Neural cell (in vitro differentiated cells): ENCODE data around the gene ANKRD22. TPM values are rescaled to one million over a fixed set of nuclear protein-coding genes. Genes with fewer than 3 reads are reported as not detected.

ENCODE experiments used
- H2AFZ ChIP-seq: fragments of 200-600, 300-800 bp; sonication (generic), shearing (Covaris generic); 2 replicates; pipeline ENCODE4 v1.6.0; 2014; ENCODE audit warnings: low read depth, mild to moderate bottlenecking, antibody characterized with exemption, low read length, moderate library complexity
- H3F3A ChIP-seq: fragments of 200-600 bp; shearing (Covaris generic); 2 replicates; pipeline ENCODE4 v1.6.1; 2016; ENCODE audit warnings: mild to moderate bottlenecking, moderate library complexity, mixed read lengths, antibody characterized with exemption, low read length; ENCODE audit not compliant: insufficient read depth, poor library complexity, severe bottlenecking
- H3K27ac ChIP-seq: fragments of 200-600, 300-800 bp; sonication (generic), shearing (Covaris generic); 2 replicates; pipeline ENCODE4 v1.5.1; 2014; ENCODE audit warnings: mild to moderate bottlenecking, low read length, moderate library complexity
- H3K27me3 ChIP-seq: fragments of 300-800, 200-600 bp; sonication (generic), shearing (Covaris generic); 2 replicates; pipeline ENCODE4 v1.6.0; 2014; ENCODE audit warnings: mild to moderate bottlenecking, low read depth, low read length, moderate library complexity; ENCODE audit not compliant: insufficient read depth
- H3K36me3 ChIP-seq: fragments of 300-800, 200-600 bp; sonication (generic), shearing (Covaris generic); 2 replicates; pipeline ENCODE4 v1.5.1; 2014; ENCODE audit warnings: mild to moderate bottlenecking, antibody characterized with exemption, low read length, moderate library complexity; ENCODE audit not compliant: insufficient read depth
- H3K4me2 ChIP-seq: fragments of 300-800, 200-600 bp; sonication (generic), shearing (Covaris generic); 2 replicates; pipeline ENCODE4 v1.6.0; 2014; ENCODE audit warnings: mild to moderate bottlenecking, low read length
- H3K4me3 ChIP-seq: fragments of 300-800, 200-600 bp; sonication (generic), shearing (Covaris generic); 2 replicates; pipeline ENCODE4 v1.5.1; 2014; ENCODE audit warnings: mild to moderate bottlenecking, low read length, moderate library complexity
- H3K79me2 ChIP-seq: fragments of 200-600 bp; shearing (Covaris generic); replicated peaks from 2 replicates; pipeline ENCODE4 v1.6.0; 2014; ENCODE audit warnings: mild to moderate bottlenecking, low read length, moderate library complexity; ENCODE audit not compliant: insufficient read depth
- H3K9ac ChIP-seq: fragments of 300-800, 200-600 bp; sonication (generic), shearing (Covaris generic); 2 replicates; pipeline ENCODE4 v1.6.1; 2016; ENCODE audit warnings: mild to moderate bottlenecking, low read length, mixed read lengths
- H3K9me2 ChIP-seq: fragments of 200-600 bp; shearing (Covaris generic); 2 replicates; pipeline ENCODE4 v1.6.1; 2016; ENCODE audit warnings: mild to moderate bottlenecking, low read length, mixed read lengths; ENCODE audit not compliant: insufficient read depth
- H3K9me3 ChIP-seq: fragments of 200-600, 300-800 bp; sonication (generic), shearing (Covaris generic); 2 replicates; pipeline ENCODE4 v1.6.1; 2016; ENCODE audit warnings: mild to moderate bottlenecking, mixed run types, low read length, moderate library complexity, mixed read lengths
- H4K20me1 ChIP-seq: fragments of 200-600 bp; shearing (Covaris generic); 2 replicates; pipeline ENCODE4 v1.6.1; 2016; ENCODE audit warnings: mild to moderate bottlenecking, mixed run types; ENCODE audit not compliant: insufficient read depth
- EP300 ChIP-seq: fragments of 450-650 bp; conservative IDR thresholded peaks from 2 replicates; pipeline ENCODE4 v1.6.1; 2014; ENCODE audit warnings: antibody characterized with exemption, mild to moderate bottlenecking, moderate library complexity; ENCODE audit not compliant: poor library complexity, severe bottlenecking
- EZH2 ChIP-seq: fragments of 200-600, 300-800 bp; shearing (Covaris generic), sonication (generic); IDR thresholded peaks from 2 replicates; pipeline ENCODE4 v1.6.1; 2014; ENCODE audit warnings: antibody characterized with exemption, low read length, borderline replicate concordance, mild to moderate bottlenecking; ENCODE audit not compliant: insufficient read depth, poor library complexity, severe bottlenecking
- MXI1 ChIP-seq: fragments of 450-650 bp; conservative IDR thresholded peaks from 2 replicates; pipeline ENCODE4 v1.6.1; 2014; ENCODE audit warnings: antibody characterized with exemption, mild to moderate bottlenecking; ENCODE audit not compliant: poor library complexity, severe bottlenecking
- POLR2AphosphoS5 ChIP-seq: IDR thresholded peaks from 2 replicates; pipeline ENCODE4 v1.6.1; 2012
- RAD21 ChIP-seq: fragments of 450-650 bp; conservative IDR thresholded peaks from 2 replicates; pipeline ENCODE4 v1.6.1; 2014; ENCODE audit warnings: antibody characterized with exemption, mild to moderate bottlenecking, moderate library complexity
- SMC3 ChIP-seq: fragments of 450-650 bp; conservative IDR thresholded peaks from 2 replicates; pipeline ENCODE4 v1.6.1; 2014; ENCODE audit warnings: antibody characterized with exemption, mild to moderate bottlenecking, moderate library complexity; ENCODE audit not compliant: poor library complexity
- TAF1 ChIP-seq: IDR thresholded peaks from 2 replicates; pipeline ENCODE4 v1.6.1; 2012; ENCODE audit warnings: low read depth
- polyA plus RNA-seq: library from polyadenylated mRNA; depleted of rRNA; stranded (reverse); fragments of >200 nt; gene quantifications from 2 replicates; pipeline ENCODE4 v1.2.3, GENCODE V29; 2014
- TF ChIP-seq, protein P1 (sequence below): fragments of 450-650 bp; IDR thresholded peaks from 2 replicates; pipeline ENCODE4 v1.5.1; 2014; ENCODE audit warnings: antibody characterized with exemption, mild to moderate bottlenecking, moderate library complexity; ENCODE audit not compliant: poor library complexity, severe bottlenecking
- TF ChIP-seq, protein P2 (sequence below): IDR thresholded peaks from 2 replicates; pipeline ENCODE4 v1.6.1; 2012; ENCODE audit warnings: borderline replicate concordance

ANKRD22 gene
- polyA plus RNA-seq, 1 donor from 2014 or later: 0.57 TPM

DNA sequence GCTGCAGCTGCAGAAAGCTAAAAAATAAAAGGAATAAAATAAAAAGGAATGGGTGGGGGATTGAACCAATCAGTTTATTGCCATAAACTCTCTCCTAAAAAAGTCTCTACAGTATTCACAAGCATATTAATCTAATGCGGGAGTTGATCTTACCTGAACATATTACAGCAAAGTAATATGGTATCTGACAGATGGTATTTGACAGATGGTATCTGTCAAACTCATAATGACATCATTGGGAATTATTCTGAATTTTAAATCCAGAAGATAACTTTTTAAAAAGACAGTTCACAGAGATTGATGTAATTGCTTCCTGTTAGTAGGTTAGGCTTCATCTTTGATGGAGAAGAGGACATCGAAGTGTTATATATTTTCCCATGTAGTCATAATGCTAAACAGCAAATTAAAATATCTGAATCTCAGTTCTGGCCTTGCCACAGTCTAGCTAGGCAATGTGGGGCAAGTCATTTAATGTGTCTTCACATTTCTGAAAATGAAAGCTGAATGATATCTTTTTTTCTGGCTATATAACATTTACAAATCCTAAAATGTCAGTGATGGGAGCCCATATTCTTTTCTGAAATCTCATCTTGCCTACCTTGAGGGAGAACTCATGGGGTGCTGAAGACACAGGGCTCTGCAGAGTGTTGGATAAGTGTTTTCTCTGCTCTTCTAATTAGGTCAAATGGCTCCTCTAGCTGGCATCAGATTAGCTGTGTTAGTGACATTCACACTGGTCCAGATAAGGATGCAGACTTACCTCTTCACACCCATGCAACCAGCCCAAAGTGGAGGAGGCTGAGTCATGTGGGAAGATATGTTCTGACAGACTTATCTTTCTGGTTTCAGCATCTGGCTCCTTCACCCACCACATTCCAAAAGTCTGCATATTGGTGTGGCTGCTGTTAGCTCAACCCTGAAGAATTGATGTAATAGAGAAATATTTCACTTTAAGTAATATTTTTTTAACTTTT, 51.2 kb downstream of the ANKRD22 start:
- no peaks in the 10 kb centered on the region for H3K9me2 ChIP-seq
- no peak overlapping the region for H3K4me3 ChIP-seq
- H3F3A ChIP-seq: no peaks in the 10 kb centered on the region
- H3K4me2 ChIP-seq: no peak overlapping the region
- H3K9me3 ChIP-seq: no peaks in the 10 kb centered on the region
- no peaks in the 10 kb centered on the region for H4K20me1 ChIP-seq
- H3K27ac ChIP-seq: peak overlapping the region; percentile 47
- TF ChIP-seq EP300 (peak; percentile 78), POLR2AphosphoS5 (no peak)
- TF ChIP-seq, protein P1, sequence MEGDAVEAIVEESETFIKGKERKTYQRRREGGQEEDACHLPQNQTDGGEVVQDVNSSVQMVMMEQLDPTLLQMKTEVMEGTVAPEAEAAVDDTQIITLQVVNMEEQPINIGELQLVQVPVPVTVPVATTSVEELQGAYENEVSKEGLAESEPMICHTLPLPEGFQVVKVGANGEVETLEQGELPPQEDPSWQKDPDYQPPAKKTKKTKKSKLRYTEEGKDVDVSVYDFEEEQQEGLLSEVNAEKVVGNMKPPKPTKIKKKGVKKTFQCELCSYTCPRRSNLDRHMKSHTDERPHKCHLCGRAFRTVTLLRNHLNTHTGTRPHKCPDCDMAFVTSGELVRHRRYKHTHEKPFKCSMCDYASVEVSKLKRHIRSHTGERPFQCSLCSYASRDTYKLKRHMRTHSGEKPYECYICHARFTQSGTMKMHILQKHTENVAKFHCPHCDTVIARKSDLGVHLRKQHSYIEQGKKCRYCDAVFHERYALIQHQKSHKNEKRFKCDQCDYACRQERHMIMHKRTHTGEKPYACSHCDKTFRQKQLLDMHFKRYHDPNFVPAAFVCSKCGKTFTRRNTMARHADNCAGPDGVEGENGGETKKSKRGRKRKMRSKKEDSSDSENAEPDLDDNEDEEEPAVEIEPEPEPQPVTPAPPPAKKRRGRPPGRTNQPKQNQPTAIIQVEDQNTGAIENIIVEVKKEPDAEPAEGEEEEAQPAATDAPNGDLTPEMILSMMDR: no peak
- H3K27me3 ChIP-seq: no peaks in the 10 kb centered on the region
- H3K9ac ChIP-seq: no peak overlapping the region
- H3K79me2 ChIP-seq: no peaks in the 10 kb centered on the region
- no peaks in the 10 kb centered on the region for H3K36me3 ChIP-seq
- no peak overlapping the region for H2AFZ ChIP-seq

DNA sequence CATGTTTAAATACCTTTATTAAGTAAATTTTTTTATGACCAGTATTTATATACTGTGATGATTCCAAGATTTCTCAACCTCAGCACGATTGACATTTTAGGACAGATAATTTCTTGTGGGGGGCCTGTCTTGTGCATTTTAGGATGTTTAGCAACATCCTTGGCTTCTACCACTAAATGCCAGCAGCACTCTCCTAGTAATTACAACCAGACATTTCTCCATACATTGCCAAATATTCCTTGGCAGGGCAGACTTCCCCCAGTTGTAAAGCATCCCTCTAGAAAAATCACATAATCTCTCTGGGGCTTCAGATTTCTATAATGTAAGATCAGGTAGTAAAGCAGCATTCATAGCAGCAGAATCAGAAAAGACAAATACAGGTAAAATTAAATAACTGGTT, 56.9 kb downstream of the ANKRD22 start:
- Histone ChIP-seq H3K9me3 (no peaks in the 10 kb centered on the region), H3K4me3 (no peak overlapping the region), H4K20me1 (no peaks in the 10 kb centered on the region), H3K36me3 (no peaks in the 10 kb centered on the region), H3K9ac (no peak overlapping the region), H3K27me3 (no peaks in the 10 kb centered on the region), H2AFZ (no peak overlapping the region), H3K9me2 (no peaks in the 10 kb centered on the region), H3K27ac (no peak overlapping the region), H3K79me2 (no peaks in the 10 kb centered on the region), H3F3A (no peaks in the 10 kb centered on the region), H3K4me2 (no peak overlapping the region)
- TF ChIP-seq, protein P1: no peak
- TF ChIP-seq, protein P2, sequence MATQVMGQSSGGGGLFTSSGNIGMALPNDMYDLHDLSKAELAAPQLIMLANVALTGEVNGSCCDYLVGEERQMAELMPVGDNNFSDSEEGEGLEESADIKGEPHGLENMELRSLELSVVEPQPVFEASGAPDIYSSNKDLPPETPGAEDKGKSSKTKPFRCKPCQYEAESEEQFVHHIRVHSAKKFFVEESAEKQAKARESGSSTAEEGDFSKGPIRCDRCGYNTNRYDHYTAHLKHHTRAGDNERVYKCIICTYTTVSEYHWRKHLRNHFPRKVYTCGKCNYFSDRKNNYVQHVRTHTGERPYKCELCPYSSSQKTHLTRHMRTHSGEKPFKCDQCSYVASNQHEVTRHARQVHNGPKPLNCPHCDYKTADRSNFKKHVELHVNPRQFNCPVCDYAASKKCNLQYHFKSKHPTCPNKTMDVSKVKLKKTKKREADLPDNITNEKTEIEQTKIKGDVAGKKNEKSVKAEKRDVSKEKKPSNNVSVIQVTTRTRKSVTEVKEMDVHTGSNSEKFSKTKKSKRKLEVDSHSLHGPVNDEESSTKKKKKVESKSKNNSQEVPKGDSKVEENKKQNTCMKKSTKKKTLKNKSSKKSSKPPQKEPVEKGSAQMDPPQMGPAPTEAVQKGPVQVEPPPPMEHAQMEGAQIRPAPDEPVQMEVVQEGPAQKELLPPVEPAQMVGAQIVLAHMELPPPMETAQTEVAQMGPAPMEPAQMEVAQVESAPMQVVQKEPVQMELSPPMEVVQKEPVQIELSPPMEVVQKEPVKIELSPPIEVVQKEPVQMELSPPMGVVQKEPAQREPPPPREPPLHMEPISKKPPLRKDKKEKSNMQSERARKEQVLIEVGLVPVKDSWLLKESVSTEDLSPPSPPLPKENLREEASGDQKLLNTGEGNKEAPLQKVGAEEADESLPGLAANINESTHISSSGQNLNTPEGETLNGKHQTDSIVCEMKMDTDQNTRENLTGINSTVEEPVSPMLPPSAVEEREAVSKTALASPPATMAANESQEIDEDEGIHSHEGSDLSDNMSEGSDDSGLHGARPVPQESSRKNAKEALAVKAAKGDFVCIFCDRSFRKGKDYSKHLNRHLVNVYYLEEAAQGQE: no peak
- no peak for TF ChIP-seq EP300
- no peak for TF ChIP-seq POLR2AphosphoS5
- no peak for TF ChIP-seq MXI1
- TF ChIP-seq EZH2: no peak
- TF ChIP-seq RAD21: no peak
- no peak for TF ChIP-seq SMC3
- TF ChIP-seq TAF1: no peak
